CMK (cell line): Measurements from ENCODE around the gene DENND1A.

Experiments
- DNase-seq: peaks from one replicate; pipeline ENCODE4 v3.0.0-alpha.2; 2010; ENCODE audit warnings: low read depth

The DENND1A gene

GRCh38 chr9:123530244-123530643 lies 399.7 kb downstream of the DENND1A start:
- DNase-seq: no peak

GRCh38 chr9:123528501-123528900 lies 401.4 kb downstream of the DENND1A start:
- DNase-seq: no peak

- DNase-seq: no peak
Measured at GRCh38 chr9:123527981-123528380, 401.9 kb downstream of the DENND1A start.

- no peak for DNase-seq
Measured at GRCh38 chr9:123525957-123526356, 404.0 kb downstream of the DENND1A start.

- DNase-seq: no peak
Measured at GRCh38 chr9:123525424-123525823, 404.5 kb downstream of the DENND1A start.

GRCh38 chr9:123524866-123525265 lies 405.1 kb downstream of the DENND1A start:
- no peak for DNase-seq

- no peak for DNase-seq
Measured at GRCh38 chr9:123523845-123524244, 406.1 kb downstream of the DENND1A start.

GRCh38 chr9:123523001-123523400 lies 406.9 kb downstream of the DENND1A start:
- no peak for DNase-seq

- no peak for DNase-seq
Measured at GRCh38 chr9:123522251-123522650, 407.7 kb downstream of the DENND1A start.

- no peak for DNase-seq
Measured at GRCh38 chr9:123518338-123518737, 411.6 kb downstream of the DENND1A start.

GRCh38 chr9:123517512-123517911 lies 412.4 kb downstream of the DENND1A start:
- DNase-seq: no peak

- DNase-seq: no peak
Measured at GRCh38 chr9:123514766-123515165, 415.2 kb downstream of the DENND1A start.

GRCh38 chr9:123513554-123513953 lies 416.4 kb downstream of the DENND1A start:
- no peak for DNase-seq

- DNase-seq: no peak
Measured at GRCh38 chr9:123511326-123512277, 418.3 kb downstream of the DENND1A start.

GRCh38 chr9:123509646-123510045 lies 420.3 kb downstream of the DENND1A start:
- no peak for DNase-seq

- DNase-seq: no peak
Measured at GRCh38 chr9:123508048-123508447, 421.9 kb downstream of the DENND1A start.

GRCh38 chr9:123505496-123505895 lies 424.4 kb downstream of the DENND1A start:
- DNase-seq: no peak

GRCh38 chr9:123500336-123500735 lies 429.6 kb downstream of the DENND1A start:
- no peak for DNase-seq

- no peak for DNase-seq
Measured at GRCh38 chr9:123497830-123498229, 432.1 kb downstream of the DENND1A start.

GRCh38 chr9:123495731-123496130 lies 434.2 kb downstream of the DENND1A start:
- no peak for DNase-seq

GRCh38 chr9:123493627-123494026 lies 436.3 kb downstream of the DENND1A start:
- no peak for DNase-seq

- no peak for DNase-seq
Measured at GRCh38 chr9:123490688-123491087, 439.2 kb downstream of the DENND1A start.

GRCh38 chr9:123488722-123489321 lies 441.1 kb downstream of the DENND1A start:
- no peak for DNase-seq
